ENCODE results near the gene SUV39H1.
"Not testable (repeated sequence)": the region's sequence is repeated elsewhere in the genome, so short reads cannot be mapped to it uniquely, and the experiment has no call there.

Gene SUV39H1, protein sequence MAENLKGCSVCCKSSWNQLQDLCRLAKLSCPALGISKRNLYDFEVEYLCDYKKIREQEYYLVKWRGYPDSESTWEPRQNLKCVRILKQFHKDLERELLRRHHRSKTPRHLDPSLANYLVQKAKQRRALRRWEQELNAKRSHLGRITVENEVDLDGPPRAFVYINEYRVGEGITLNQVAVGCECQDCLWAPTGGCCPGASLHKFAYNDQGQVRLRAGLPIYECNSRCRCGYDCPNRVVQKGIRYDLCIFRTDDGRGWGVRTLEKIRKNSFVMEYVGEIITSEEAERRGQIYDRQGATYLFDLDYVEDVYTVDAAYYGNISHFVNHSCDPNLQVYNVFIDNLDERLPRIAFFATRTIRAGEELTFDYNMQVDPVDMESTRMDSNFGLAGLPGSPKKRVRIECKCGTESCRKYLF

DNA sequence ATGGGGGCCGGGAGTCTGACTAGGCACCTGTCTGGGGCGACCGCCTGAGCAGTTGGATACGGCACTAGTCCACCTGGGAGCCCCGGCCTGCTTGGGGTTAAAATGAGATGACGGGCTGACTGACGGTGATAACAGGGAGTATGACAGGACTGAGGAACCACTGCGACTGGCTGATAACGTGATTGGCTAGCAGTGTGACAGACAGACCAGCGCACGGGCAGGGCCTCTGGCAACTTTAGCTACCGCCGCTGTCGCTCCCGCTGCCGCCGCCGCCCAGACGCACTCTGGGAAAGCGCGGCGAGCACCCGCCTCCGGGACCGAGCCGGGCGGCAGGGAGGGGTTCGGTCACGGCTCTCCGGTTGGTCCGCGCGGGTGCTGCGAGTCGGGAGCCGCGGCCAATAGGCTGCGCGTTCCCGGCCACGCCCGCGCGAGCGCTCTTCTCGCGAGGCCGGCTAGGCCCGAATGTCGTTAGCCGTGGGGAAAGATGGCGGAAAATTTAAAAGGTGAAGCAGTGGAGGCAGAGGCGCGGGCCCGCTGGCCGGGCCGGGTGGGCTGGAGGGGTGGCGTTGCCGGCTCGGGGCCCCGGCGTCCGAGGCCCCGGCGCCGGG, at the start of gene SUV39H1:
Gene SUV39H1, plus strand, starts transcription at position 434 of the 608 bp plus-strand sequence. Its CDS starts 51 bp downstream, at position 485.
- FAIRE-seq (no peak), DNase-seq (ENCODE audit: low spot score) (peak; percentile 95)

DNA sequence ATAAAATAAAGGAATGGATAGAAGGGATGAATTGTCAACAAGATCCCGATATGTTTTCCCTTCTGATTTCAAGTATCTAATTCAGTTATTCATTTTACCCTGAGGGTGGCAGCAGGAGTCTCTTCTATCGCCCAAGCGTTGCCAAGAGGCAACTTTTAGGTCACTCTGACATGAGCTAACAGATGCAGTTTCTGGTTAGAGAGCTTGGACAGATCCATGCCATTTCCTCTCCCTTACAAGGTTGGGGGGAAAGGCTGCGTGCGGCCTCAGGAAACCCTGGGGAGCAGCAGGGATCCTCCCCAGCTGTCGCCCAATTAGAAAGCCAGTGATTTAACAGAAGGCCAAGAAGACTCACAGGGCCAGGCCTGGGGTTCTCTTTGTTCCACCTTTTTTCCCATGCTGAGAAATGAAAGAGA, 48.2 kb upstream of the SUV39H1 start:
- FAIRE-seq (no peak), DNase-seq (ENCODE audit: low spot score) (no peak)

DNA sequence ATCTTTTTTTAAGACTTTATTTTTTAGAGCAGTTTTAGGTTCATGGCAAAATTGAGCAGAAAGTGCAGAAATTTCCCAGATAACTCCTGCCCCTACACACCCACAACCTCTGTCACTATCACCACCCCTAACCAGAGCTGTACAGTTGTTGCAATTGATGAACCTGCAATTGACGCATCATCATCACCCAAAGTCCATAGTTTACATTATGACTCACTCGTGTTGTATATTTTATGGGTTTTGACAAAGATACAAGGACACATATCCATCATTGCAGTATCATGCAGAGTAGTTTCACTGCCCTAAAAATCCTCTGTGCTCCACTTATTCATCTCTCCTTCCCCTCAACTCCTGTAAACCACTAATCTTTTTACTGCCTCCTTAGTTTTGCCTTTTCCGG, 47.4 kb upstream of the SUV39H1 start:
- no peak for DNase-seq (ENCODE audit: low spot score)
- FAIRE-seq = no peak

DNA sequence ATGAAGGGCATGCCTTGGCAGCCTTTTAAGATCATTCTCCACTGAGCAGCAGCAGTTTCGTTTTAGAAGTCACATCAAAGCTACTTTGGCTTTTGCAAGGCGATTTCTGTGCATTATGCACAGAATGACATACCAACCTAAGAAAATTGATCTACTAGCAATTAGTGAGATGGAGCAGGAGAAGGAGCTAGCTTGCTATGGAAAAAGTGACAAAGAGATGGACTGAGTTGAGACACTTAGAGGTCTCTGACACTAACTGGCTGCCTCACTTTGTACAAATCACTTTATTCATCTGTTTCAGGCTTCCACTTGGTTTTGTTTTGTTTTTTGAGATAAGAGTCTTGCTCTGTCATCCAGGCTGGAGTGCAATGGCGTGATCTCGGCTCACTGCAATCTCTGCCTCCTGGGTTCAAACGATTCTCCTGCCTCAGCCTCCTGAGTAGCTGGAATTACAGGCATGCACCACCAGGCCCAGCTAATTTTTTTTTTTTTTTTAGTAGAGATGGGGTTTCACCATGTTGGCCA, 44.4 kb upstream of the SUV39H1 start:
- not testable (repeated sequence) for FAIRE-seq

DNA sequence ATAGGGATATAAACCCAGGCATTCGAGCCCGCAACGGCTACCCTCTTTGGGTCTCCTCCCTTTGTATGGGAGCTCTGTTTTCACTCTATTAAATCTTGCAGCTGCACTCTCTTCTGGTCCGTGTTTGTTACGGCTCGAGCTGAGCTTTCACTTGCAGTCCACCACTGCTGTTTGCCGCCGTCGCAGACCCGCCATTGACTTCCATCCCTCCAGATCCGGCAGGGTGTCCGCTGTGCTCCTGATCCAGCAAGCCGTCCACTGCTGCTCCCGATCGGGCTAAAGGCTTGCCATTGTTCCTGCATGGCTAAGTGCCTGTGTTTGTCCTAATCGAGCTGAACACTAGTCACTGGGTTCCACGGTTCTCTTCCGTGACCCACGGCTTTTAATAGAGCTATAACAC, 41.8 kb upstream of the SUV39H1 start:
- not testable (repeated sequence) for DNase-seq (ENCODE audit: low spot score); FAIRE-seq

More for the DNA sequence above, 44.4 kb upstream of the SUV39H1 start:
- not testable (repeated sequence) for DNase-seq (ENCODE audit: low spot score)

DNA sequence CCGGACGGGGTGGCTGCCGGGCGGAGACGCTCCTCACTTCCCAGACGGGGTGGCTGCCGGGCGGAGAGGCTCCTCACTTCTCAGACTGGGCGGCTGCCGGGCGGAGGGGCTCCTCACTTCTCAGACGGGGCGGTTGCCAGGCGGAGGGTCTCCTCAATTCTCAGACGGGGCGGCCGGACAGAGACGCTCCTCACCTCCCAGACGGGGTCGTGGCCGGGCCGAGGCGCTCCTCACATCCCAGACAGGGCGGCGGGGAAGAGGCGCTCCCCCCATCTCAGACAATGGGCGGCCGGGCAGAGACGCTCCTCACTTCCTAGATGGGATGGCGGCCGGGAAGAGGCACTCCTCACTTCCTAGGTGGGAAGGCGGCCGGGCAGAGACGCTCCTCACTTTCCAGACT, 36.8 kb upstream of the SUV39H1 start:
- not testable (repeated sequence) for DNase-seq (ENCODE audit: low spot score); FAIRE-seq

DNA sequence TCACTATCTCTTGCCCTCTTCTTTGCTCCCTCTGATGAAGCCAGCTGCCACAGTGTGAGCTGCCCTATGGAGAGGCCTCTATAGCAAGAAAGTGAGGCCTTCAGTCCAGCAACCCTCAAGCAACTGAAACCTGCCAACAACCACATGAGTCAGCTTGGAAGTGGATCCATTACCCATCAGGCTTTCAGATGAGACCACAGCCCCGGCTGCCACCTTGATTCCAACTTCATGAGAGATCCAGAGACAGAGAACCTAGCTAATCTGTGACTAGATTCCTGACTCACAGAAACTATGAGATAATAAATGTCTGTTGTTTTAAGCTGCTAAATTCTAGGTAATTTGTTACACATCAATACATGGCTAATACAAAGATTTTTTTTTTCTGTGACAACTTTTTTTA, 33.3 kb upstream of the SUV39H1 start:
- no peak for FAIRE-seq

DNA sequence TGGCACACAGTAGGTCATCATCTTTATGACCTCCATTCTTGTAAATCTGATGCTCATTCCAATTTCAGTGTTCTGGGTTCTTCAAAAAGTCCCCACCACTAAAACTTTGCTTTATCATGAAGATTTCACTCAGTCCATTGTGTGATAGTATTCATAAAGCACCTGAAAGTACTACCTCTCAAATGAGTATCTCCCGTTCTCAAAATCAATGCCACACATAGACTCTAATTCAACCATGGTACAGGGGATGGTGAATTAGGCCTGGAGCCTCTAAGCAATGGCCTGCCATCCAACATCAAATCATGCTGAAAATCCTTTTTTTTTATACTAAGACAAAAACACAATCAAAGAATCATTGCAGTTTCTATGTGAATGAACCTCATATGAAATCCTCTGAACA, 32.4 kb upstream of the SUV39H1 start:
- FAIRE-seq (no peak), DNase-seq (ENCODE audit: low spot score) (no peak)

More for the DNA sequence above, 33.3 kb upstream of the SUV39H1 start:
- no peak for DNase-seq (ENCODE audit: low spot score)

DNA sequence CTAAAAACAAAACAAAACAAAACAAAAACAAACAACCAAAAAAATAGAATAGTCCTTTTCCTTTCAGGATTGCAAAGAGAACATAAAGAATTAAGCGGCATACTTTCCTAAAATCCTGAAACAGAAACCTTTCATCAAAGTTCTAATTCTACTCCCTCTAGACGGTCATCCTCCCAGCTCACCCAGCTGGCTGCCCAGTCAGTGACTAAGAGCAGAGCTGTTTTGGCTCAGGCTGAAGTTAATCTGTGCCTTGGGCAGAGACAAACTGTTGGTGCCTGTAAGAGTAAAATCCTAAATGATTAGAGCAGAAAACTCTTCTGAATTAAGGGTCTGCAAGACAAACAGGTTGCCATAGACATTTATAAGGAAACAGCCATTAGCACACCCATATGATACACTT, 30.5 kb upstream of the SUV39H1 start:
- no peak for DNase-seq (ENCODE audit: low spot score)
- FAIRE-seq = no peak

DNA sequence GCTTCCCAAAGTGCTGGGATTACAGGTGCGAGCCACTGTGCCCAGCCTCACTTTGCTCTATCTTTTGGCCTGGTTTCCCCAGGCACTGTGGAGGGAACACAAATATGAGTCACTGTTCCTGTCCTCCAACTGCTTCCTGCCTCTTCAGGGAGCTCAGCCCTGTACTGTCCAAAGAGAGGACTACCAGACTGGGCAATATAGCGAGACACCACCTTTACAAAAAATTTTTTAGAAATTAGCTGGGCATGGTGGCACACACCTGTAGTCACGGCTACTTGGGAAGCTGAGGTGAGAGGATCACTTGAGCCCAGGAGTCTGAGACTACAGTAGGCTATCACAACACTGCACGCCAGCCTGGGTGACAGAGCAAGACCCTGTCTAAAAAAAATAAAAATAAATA, 29.9 kb upstream of the SUV39H1 start:
- FAIRE-seq = no peak

DNA sequence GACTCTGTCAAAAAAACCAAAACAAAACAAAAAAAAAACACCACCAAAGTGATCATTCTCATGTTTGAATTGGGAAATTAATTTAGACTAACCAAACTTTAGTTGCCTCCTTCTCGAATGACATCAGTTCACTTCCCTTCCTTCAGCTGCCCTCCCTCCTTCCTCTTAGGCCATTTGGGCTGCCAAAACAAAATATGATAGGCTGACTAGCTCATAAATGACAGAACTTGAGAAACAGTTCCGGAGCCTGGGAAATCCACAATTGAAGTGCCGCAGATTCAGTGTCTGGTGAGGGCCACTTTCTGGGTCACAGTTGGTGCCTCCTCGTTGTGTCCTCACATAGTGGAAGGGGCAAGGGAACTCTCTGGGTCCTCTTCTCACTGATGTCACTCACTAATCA, 29.0 kb upstream of the SUV39H1 start:
- no peak for FAIRE-seq
- DNase-seq (ENCODE audit: low spot score) = no peak

More for the DNA sequence above, 29.9 kb upstream of the SUV39H1 start:
- DNase-seq (ENCODE audit: low spot score) = no peak

DNA sequence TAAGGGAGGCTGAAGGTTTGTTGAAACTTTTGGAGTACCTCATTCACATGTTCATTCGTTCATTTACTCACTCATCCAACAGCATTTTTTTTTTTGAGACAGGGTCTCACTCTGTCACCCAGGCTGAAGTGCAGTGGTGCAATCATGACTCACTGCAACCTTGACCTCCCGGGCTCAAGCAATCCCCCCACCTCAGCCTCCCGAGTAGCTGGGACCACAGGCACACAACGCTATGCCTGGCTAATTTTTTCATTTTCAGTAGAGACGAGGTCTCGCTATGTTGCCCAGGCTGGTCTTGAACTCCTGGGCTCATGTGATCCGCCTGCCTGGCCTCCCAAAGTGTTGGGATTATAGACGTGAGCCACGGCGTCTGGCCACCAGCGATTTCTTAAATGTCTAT, 28.3 kb upstream of the SUV39H1 start:
- not testable (repeated sequence) for DNase-seq (ENCODE audit: low spot score); FAIRE-seq

DNA sequence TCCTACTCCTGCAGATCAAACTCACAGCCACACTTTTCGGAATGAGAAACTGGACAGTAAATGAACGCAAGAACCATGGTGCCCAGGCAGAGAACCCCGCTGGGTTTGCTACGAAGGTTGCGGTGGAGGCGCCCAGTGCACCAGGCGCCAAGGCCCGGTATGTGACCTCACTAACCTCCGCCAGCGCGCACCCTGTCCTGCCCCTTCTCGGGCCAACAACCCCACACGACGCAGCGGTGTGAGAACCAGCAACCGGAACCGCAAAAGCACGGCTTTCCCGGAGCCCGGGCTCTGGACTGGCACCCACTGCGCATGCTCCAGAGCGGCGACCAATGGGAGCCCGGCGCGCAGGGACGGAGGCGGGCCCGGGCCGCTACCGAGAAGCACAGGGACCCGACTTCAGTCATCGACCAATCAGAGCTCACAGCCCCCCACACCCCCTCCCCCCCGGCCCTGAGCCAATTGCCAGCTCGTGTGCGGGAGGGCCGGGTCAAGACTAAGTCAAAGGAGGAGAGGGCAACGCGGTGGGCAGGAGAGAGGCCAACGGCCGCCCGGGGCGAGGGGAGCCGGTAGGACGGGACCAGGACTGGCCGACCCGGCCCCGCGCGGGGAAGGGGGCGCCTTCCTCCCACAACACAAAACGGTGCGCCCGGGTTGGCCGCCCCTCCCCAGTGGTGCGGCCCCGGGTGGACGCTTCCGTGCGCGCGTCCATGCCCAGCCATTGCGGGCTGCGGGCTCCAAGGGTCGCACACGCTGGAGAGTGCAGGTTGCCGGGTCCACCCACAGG, 20.2 kb upstream of the SUV39H1 start:
- peak; percentile 17 for FAIRE-seq
- DNase-seq (ENCODE audit: low spot score) = peak; percentile 96

DNA sequence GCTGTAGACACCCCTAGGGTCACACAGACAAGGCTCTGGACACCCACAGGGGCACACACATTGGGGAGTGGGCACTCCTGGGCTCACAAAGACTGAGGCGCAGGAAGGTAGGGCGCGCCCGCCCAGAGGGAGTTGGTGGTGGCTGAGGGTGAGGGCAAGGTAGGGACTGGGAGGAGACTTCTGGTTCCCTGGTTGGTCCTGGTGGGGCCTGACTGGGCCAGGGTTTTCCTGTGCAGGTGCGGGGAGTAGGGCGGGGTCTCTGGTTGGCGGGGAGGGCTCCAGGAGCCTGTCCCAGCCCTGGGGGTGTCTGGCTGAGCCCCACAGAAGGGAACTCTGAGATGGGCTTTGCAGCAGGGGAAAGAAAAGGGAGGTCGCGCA, 19.7 kb upstream of the SUV39H1 start:
- FAIRE-seq = no peak

DNA sequence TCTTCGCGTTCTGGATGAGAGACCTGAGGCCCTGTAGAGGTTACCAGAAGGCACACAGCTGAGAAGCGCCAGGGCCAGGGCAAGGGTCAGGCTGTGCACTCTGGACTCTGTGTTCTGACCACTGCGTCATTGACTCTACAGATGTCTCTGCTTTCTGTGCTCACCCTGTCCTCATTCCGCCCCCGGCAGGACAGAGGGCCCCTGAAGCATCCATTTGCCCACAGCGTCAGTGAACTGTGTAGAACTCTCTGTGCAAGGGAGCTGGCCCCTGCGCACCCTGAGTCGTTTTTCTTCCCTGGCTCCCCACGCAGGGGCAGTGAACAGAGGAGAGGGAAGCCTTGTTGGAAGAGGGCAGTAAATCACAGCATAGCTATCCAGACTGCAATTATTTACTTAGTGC, 19.0 kb upstream of the SUV39H1 start:
- FAIRE-seq = no peak
- DNase-seq (ENCODE audit: low spot score) = no peak

More for the DNA sequence above, 19.7 kb upstream of the SUV39H1 start:
- no peak for DNase-seq (ENCODE audit: low spot score)

DNA sequence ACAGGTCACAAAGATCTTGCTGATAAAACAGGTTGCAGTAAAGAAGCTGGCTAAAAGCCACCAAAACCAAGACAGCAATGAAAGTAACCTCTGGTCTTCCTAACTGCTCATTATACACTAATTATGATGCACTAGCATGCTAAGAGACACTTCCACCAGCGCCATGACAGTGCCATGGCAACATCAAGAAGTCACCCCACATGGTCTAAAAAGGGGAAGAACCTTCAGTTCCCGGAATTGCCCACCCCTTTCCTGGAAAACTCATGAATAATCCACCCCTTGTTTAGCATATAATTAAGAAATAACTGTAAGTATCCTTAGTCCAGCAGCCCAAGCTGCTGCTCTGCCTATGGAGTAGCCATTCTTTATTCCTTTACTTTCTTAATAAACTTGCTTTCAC, 16.1 kb upstream of the SUV39H1 start:
- not testable (repeated sequence) for DNase-seq (ENCODE audit: low spot score); FAIRE-seq

DNA sequence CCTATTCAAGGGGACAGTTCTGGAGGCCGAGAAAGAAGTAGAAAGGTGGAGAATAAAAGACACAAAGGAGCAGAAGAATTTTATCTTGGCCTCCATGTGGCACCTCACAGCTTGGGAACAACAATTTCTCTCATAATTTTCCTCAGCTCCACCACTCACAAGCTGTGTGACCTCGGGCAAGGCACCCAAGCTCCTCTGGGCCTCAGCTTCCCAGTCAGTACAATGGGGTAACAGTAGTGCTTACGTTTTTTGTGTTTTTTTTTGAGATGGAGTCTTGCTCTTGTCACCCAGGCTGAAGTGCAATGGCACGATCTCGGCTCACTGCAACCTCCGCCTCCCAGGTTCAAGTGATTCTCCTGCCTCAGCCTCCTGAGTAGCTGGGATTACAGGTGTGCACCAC, 15.6 kb upstream of the SUV39H1 start:
- not testable (repeated sequence) for FAIRE-seq; DNase-seq (ENCODE audit: low spot score)

DNA sequence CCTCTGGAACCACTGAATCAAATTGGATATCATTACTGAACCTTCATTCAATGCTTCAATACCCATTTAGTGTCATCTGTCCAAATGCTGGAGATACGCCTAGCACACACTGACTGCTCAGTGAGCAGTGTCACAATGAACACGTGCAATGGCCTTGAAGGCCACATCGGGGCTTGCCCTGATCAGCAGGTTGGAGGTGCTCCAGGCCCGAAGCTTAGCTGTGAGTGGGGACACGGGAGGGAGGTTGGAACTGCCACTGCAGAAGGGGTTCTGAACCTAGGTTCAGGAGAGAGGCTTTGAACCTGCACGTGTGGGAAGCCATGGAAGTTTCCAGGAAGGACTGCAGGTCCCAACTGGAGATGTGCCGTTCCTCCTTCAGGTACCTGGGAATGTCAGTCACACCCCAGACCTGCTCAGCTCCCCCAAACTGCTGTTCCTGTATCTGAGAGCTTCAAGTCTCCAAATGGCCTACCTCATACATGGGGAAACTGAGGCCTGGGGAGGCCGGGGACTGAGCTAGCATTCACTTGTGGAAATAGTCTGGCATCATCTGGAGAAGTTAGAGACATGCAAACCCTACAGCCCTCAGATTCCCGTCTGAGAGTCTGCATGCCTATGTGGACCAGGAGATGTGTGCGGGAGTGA, 14.9 kb upstream of the SUV39H1 start:
- no peak for FAIRE-seq
- no peak for DNase-seq (ENCODE audit: low spot score)

DNA sequence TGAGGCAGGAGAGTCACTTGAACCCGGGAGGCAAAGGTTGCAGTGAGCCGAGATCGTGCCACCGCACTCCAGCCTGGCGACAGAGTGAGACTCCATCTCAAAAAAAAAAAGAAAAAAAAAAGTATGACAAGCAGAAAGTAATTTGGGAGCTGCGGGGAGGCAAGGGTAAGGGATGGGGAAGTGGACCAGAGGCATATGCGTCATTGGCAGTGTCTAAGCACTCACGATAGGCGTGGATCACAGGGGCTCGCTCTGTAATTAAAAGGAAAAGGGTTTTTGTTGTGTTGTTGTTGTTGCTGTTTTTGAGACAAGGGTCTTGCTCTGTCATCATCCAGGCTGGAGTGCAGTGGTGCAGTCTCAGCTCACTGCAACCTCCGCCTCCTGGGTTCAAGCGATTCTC, 13.7 kb upstream of the SUV39H1 start:
- not testable (repeated sequence) for DNase-seq (ENCODE audit: low spot score); FAIRE-seq

DNA sequence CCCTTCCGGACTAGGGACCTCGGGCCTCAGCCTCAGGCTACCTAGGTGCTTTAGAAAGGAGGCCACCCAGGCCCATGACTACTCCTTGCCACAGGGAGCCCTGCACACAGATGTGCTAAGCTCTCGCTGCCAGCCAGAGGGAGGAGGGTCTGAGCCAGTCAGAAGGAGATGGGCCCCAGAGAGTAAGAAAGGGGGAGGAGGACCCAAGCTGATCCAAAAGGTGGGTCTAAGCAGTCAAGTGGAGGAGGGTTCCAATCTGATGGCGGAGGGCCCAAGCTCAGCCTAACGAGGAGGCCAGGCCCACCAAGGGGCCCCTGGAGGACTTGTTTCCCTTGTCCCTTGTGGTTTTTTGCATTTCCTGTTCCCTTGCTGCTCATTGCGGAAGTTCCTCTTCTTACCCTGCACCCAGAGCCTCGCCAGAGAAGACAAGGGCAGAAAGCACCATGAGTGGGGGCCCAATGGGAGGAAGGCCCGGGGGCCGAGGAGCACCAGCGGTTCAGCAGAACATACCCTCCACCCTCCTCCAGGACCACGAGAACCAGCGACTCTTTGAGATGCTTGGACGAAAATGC, 13.0 kb upstream of the SUV39H1 start, which contains the start of gene WAS:
Gene WAS, plus strand, starts transcription at position 389 of the 572 bp plus-strand sequence. Its CDS starts 55 bp downstream, at position 444.
- no peak for FAIRE-seq

DNA sequence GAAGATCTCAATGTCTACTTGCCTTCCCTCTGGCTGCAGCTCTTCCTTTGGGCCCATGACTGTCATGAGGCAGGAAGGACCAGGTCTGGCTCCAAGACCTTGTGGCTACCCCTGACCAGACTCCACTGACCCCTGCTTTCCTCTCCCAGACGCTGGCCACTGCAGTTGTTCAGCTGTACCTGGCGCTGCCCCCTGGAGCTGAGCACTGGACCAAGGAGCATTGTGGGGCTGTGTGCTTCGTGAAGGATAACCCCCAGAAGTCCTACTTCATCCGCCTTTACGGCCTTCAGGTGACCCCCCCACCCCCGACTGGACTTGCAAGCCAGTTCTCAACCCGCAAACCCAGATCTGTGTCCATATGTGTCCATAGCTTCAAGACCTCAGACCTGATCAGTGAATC, 12.4 kb upstream of the SUV39H1 start:
- no peak for FAIRE-seq
- no peak for DNase-seq (ENCODE audit: low spot score)

More for the DNA sequence above, 13.0 kb upstream of the SUV39H1 start, which contains the start of gene WAS:
- DNase-seq (ENCODE audit: low spot score) = no peak

Measured in urothelium cell line (cell line).